Ascending aorta (tissue), 2 donors: ENCODE results near the gene UBL4B. TPM values are rescaled to one million over a fixed set of nuclear protein-coding genes. Genes with fewer than 3 reads are reported as not detected.

ENCODE experiments used
- DNase-seq, 2 donors: peaks; one replicate each; pipeline ENCODE4 v3.0.0-alpha.2; 2019; ENCODE audit warnings: low spot score in 2 of 2
- H3K27ac ChIP-seq, 2 donors: fragments of 200-600 bp; sonication (generic); one replicate each; pipeline ENCODE4 v1.5.1; 2016 to 2017; ENCODE audit warnings: mild to moderate bottlenecking in 1 of 2
- H3K27me3 ChIP-seq: fragments of 200-600 bp; sonication (generic); one replicate; pipeline ENCODE4 v1.5.1; 2017
- H3K36me3 ChIP-seq, 2 donors: fragments of 200-600 bp; sonication (generic); one replicate each; pipeline ENCODE4 v1.5.1; 2016
- H3K4me1 ChIP-seq, 2 donors: fragments of 200-600 bp; sonication (generic); one replicate each; pipeline ENCODE4 v1.5.1; 2016 to 2017; ENCODE audit warnings: mild to moderate bottlenecking in 1 of 2
- H3K4me3 ChIP-seq, 2 donors: fragments of 200-600 bp; sonication (generic); one replicate each; pipeline ENCODE4 v1.5.1; 2016 to 2017; ENCODE audit warnings: mild to moderate bottlenecking in 1 of 2
- H3K9me3 ChIP-seq, 2 donors: fragments of 200-600 bp; sonication (generic); one replicate each; pipeline ENCODE4 v1.5.1; 2016
- intact Hi-C: fragments of 100-400 bp; cut with DNase I; formaldehyde crosslinking; loops from one replicate; pipeline ENCODE4 v1.15.1; 2023
- total RNA-seq: library from RNA; depleted of rRNA; stranded (reverse); fragments of >200 nt; gene quantifications from one replicate; pipeline ENCODE4 v1.1.0, GENCODE V29; 2016
- TF ChIP-seq, protein P1 (sequence below), 3 experiments: fragments of 200-600 bp in 2 of 3; fragments of 450-650 bp in 1 of 3; sonication (generic) in 2 of 3; IDR thresholded peaks; one replicate each; pipeline ENCODE4 v1.5.1; 2016 to 2019; ENCODE audit warnings: antibody characterized with exemption in 3 of 3, mild to moderate bottlenecking in 1 of 3, moderate library complexity in 1 of 3

The UBL4B gene
- total RNA-seq, 1 donor from 2014 or later: not detected

DNA sequence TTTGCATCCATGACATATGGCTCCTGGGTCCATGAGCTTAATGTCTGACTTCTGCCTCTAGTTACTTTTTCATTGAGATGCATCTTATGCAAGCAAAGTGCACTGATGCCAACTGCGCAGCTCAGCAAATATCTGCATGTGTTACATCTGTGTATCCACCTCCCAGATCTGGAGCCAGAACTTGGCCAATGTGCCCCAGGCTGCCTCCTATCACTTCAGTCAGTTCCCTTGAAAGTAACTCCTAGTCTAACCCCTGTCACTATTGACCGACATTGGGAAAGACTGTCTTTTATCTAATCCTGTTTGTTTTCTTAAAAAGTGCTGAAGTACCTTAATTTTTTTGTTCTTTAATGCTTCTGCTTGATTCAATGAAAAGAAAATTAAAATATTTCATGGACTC, 19.3 kb upstream of the UBL4B start:
- no peak overlapping the region for H3K27ac ChIP-seq
- no peaks in the 10 kb centered on the region for H3K36me3 ChIP-seq
- DNase-seq: no peak
- TF ChIP-seq, protein P1, sequence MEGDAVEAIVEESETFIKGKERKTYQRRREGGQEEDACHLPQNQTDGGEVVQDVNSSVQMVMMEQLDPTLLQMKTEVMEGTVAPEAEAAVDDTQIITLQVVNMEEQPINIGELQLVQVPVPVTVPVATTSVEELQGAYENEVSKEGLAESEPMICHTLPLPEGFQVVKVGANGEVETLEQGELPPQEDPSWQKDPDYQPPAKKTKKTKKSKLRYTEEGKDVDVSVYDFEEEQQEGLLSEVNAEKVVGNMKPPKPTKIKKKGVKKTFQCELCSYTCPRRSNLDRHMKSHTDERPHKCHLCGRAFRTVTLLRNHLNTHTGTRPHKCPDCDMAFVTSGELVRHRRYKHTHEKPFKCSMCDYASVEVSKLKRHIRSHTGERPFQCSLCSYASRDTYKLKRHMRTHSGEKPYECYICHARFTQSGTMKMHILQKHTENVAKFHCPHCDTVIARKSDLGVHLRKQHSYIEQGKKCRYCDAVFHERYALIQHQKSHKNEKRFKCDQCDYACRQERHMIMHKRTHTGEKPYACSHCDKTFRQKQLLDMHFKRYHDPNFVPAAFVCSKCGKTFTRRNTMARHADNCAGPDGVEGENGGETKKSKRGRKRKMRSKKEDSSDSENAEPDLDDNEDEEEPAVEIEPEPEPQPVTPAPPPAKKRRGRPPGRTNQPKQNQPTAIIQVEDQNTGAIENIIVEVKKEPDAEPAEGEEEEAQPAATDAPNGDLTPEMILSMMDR (IDR thresholded peaks at IDR 0.05): no peak
- no peak overlapping the region for H3K4me3 ChIP-seq
- no peaks in the 10 kb centered on the region for H3K27me3 ChIP-seq
- no peaks in the 10 kb centered on the region for H3K9me3 ChIP-seq
- intact Hi-C loops: no loop called here
- no peaks in the 10 kb centered on the region for H3K4me1 ChIP-seq

DNA sequence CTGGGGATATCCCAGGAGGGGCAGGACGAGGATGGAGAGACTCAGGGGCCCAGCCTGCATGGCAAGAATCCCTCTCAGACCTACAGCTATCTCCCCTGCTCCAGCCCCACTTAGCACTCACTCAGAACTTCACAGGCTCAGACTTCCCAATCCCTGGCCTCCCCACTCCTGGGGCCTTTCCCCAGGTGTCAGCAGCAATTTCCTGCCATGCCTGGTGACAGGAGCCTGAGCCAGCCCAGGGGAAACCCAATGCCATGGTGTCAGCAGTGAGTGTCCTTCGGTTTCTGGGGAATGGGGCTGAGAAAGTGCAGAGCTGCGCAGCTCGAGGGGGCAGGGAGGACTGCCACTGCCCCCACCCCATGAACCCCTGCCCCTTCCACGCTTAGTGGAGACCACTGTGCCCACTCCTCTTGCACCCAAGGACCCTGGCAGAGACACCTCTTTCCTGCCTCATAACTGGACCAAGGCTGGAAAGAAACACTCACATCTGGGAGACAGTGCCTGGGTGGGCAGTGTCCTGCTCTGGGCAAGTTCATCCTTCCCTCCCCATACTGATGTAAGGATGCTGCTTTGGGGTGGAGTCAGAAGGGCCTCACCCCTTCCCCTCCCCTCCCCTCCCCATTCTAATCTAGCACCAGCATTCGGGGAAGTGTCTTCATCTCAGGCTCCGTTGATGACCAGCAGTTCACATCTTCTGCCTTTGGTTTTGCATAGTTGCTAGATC, 17.1 kb upstream of the UBL4B start:
- intact Hi-C loops: no loop called here
- Histone ChIP-seq H3K36me3 (no peaks in the 10 kb centered on the region), H3K4me3 (no peak overlapping the region), H3K27ac (no peak overlapping the region), H3K9me3 (no peaks in the 10 kb centered on the region), H3K27me3 (no peaks in the 10 kb centered on the region), H3K4me1 (no peaks in the 10 kb centered on the region)
- DNase-seq: no peak
- TF ChIP-seq, protein P1 (IDR thresholded peaks at IDR 0.05): no peak

DNA sequence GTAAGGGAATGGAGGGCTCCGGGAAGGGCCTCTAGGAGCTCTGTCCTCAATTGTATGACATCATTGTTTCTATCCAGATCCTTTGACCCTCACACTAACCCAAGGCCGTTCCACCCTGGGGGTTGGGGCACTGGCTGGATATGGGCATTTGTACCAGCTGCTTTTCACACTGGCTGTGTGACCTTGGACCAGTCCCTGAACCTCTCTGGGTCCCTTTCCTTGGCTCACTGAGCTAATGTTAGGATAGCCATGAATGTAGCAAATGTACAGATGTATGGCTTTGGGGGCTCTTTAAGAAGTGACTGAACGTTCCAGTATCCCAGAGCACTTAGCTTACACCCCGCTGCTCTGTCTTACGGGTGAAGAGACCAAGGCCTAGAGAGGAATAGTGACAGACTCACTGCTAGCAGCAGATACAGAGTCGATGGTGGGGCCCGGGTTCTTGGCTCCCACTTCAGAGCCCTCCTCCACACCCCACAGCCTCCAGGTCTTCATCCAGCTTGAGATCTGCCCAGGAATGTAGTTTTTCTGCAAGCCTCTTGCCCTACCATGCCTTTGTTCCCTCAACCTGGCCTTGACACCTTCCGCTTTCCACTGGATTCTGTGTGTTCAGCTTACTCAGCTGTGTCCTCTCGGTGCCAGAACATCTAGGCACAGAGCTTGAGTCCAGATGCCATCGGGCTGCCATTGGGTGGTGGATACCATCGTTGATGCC, 14.6 kb upstream of the UBL4B start:
- intact Hi-C loops: no loop called here
- Histone ChIP-seq H3K27me3 (no peaks in the 10 kb centered on the region), H3K27ac (no peak overlapping the region), H3K36me3 (no peaks in the 10 kb centered on the region), H3K4me1 (no peaks in the 10 kb centered on the region), H3K4me3 (no peak overlapping the region), H3K9me3 (no peaks in the 10 kb centered on the region)
- TF ChIP-seq, protein P1 (IDR thresholded peaks at IDR 0.05): no peak
- no peak for DNase-seq

DNA sequence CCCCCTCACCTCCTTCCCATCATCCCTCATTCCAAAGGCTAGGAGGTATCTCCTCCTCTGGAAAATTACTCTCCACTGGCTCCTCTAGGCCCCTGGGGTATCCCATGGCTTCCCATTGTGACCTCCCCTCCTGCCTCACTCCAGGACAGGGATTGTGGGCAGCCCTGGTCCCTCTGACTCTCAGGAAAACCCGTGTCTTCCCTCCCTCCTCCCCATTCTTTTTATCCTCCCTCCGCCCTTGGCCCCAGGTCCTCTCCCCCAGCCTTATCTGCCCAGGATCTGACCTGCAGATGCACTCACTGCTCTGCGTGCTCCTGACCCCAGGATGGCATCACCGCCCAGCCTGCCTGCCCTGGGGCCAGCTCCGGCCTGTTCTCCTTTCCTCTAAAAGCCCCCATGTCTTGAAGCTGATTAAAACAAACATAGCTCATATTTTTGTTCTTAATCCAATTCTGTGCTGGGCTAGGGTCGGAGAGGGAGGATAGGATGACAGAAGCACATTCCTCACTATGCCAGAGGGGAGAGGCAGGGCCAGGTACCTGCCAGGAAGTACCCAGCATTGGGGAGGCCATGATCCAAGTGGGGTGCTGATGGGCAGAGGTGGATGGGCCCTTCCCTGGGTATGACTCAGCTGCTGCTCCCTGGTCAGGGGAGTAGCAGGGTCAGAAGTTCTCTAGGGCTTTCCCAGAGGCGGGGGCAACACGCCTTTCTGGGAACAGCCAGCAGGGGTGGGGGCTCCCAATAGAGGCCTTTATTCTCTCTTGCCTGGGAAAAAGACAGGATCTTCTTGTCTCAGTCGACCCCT, 13.8 kb upstream of the UBL4B start:
- Histone ChIP-seq H3K9me3 (no peaks in the 10 kb centered on the region), H3K36me3 (no peaks in the 10 kb centered on the region), H3K4me1 (no peaks in the 10 kb centered on the region), H3K4me3 (no peak overlapping the region), H3K27ac (no peak overlapping the region), H3K27me3 (no peaks in the 10 kb centered on the region)
- TF ChIP-seq, protein P1 (IDR thresholded peaks at IDR 0.05): no peak
- no peak for DNase-seq
- intact Hi-C loops: no loop called here

DNA sequence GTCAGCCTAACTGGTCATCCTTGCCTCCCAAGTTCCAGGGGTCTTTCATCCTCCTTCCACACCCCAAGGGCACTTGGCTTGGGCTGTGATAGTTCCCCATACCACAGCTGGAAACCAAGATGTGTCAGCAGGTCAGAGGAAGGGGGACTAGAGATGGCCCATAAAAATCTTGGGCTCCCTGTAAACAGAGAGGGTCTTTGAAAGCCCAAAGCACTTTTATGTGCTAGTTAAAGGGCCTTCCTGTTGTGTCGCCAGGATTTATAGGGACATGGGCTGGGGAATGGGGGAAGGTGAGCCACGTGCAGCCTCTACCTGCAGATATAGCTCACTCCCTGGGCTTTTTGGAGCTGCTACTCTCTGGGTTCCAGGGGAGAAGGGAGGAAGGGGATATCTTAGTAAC, 11.9 kb upstream of the UBL4B start:
- no peak for DNase-seq
- H3K4me3 ChIP-seq: no peak overlapping the region
- H3K9me3 ChIP-seq: no peaks in the 10 kb centered on the region
- H3K36me3 ChIP-seq: no peaks in the 10 kb centered on the region
- TF ChIP-seq, protein P1 (IDR thresholded peaks at IDR 0.05): no peak
- no peaks in the 10 kb centered on the region for H3K4me1 ChIP-seq
- no peak overlapping the region for H3K27ac ChIP-seq
- H3K27me3 ChIP-seq: no peaks in the 10 kb centered on the region
- intact Hi-C loops: no loop called here
